Measurements from ENCODE around the gene ZNF766.

DNA sequence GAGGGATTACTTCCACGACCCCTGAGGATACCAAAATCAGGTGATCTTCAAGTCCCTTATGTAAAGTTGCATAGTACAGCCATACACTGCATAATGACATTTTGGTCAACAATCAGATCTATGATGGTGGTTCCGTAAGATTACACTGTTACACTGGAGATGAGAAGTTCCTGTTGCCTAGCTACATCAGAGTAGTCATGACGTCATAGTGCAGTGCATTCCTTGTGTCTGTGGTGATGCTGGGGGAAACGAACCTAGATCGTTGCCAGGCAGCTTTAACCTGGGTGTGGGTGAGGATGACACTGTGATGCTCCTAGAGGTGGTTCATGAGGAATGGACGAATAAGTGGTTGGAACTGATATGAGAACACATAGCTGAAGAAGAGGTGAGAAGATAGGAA, 75.8 kb downstream of the ZNF766 start:
- TF ChIP-seq ZC3H10 (CRISPR knock-in tag; IDR thresholded peaks at IDR 0.05) (no peak), BACH2 (CRISPR knock-in tag; IDR thresholded peaks at IDR 0.05; ENCODE audit: borderline replicate concordance) (no peak), CREB5 (CRISPR knock-in tag; IDR thresholded peaks at IDR 0.05; ENCODE audit: low read depth) (no peak), ZNF565 (CRISPR knock-in tag; conservative IDR thresholded peaks at IDR 0.05; ENCODE audit: low read depth) (no peak), SNAI2 (CRISPR knock-in tag; IDR thresholded peaks at IDR 0.05) (no peak), TSHZ2 (CRISPR knock-in tag; IDR thresholded peaks at IDR 0.05) (no peak), ZNF70 (CRISPR knock-in tag; IDR thresholded peaks at IDR 0.05) (no peak), ZNF8 (CRISPR knock-in tag; IDR thresholded peaks at IDR 0.05) (no peak), TOX (CRISPR knock-in tag; IDR thresholded peaks at IDR 0.05; ENCODE audit: borderline replicate concordance) (no peak), PATZ1 (CRISPR knock-in tag; IDR thresholded peaks at IDR 0.05; ENCODE audit: borderline replicate concordance) (no peak), RARB (CRISPR knock-in tag; IDR thresholded peaks at IDR 0.05) (no peak), POU6F1 (CRISPR knock-in tag; IDR thresholded peaks at IDR 0.05; ENCODE audit: borderline replicate concordance, low read depth) (no peak), PPARA (CRISPR knock-in tag; IDR thresholded peaks at IDR 0.05; ENCODE audit: borderline replicate concordance) (no peak)

All from SK-N-SH treated with all-trans-retinoic acid at 6 μM for 48 hours (cell line).